ENCODE measurements around the gene ZNF879.

DNA sequence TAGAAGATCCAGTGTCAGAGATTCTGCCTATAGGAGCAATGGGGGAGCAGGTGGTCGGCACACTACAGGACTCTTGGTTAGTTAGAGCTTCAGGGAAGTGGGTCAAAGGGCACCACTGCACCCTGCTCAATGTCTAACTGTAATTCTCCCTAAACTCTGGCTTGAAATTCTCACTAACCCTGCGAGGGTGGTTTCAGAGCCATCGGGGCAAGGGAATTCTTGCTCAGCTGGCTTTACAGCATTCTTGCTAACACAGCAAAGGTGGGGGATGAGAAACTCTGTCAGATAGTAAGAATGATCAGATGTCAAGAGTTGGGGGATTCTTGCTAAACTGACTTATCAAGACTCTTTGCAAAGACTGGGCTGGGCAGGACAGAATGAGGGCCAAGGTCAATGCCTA lies 31.8 kb downstream of the ZNF879 start:
- TF ChIP-seq, protein P1, sequence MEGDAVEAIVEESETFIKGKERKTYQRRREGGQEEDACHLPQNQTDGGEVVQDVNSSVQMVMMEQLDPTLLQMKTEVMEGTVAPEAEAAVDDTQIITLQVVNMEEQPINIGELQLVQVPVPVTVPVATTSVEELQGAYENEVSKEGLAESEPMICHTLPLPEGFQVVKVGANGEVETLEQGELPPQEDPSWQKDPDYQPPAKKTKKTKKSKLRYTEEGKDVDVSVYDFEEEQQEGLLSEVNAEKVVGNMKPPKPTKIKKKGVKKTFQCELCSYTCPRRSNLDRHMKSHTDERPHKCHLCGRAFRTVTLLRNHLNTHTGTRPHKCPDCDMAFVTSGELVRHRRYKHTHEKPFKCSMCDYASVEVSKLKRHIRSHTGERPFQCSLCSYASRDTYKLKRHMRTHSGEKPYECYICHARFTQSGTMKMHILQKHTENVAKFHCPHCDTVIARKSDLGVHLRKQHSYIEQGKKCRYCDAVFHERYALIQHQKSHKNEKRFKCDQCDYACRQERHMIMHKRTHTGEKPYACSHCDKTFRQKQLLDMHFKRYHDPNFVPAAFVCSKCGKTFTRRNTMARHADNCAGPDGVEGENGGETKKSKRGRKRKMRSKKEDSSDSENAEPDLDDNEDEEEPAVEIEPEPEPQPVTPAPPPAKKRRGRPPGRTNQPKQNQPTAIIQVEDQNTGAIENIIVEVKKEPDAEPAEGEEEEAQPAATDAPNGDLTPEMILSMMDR (IDR thresholded peaks at IDR 0.05) = no peak
- TF ChIP-seq POLR2A (IDR thresholded peaks at IDR 0.05) = no peak

All from vagina (tissue), 2 donors.